ENCODE results near the gene PLA2G4E.

DNA sequence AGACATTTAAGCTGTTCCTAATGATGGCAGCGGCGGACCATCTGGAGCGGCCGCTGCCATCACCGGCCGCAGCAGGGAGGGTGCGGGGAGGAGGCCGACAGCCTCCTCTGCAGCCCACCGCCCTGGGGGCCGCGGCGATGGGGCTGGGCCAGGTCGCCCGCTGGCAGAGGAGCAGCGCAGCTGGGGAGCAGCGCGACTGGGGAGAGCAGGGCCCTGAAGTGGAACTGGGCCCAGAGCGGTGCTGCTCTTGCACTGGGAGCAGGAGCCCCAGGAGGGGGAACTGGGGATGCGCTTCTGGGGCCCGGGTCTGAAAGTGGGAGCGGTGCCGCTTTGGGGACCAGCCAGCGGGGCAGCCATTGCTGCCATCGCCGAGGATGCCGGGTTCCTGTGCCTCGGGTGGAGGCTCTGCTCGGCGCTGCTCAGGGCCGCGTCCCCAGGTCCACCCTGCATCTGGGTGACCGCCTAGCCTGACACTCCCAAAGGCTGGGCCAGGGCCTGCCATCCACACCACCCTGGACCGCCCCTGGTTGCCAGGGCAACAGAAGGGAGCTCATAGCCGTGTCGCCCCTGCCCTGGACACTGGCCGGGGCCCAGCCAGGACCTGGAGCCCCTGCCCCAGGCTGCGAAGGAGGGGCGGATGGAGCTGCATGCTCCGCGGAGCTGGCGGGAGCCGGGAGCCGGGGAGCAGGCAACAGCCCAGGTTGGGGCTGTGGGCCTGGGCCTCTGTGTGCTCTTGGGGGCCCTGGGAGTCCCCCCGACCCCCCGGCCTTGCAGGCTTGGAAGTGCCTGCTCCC is 15.5 kb upstream of the PLA2G4E start:
- TF ChIP-seq, protein P1, sequence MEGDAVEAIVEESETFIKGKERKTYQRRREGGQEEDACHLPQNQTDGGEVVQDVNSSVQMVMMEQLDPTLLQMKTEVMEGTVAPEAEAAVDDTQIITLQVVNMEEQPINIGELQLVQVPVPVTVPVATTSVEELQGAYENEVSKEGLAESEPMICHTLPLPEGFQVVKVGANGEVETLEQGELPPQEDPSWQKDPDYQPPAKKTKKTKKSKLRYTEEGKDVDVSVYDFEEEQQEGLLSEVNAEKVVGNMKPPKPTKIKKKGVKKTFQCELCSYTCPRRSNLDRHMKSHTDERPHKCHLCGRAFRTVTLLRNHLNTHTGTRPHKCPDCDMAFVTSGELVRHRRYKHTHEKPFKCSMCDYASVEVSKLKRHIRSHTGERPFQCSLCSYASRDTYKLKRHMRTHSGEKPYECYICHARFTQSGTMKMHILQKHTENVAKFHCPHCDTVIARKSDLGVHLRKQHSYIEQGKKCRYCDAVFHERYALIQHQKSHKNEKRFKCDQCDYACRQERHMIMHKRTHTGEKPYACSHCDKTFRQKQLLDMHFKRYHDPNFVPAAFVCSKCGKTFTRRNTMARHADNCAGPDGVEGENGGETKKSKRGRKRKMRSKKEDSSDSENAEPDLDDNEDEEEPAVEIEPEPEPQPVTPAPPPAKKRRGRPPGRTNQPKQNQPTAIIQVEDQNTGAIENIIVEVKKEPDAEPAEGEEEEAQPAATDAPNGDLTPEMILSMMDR (IDR thresholded peaks at IDR 0.05): no peak
- TF ChIP-seq POLR2A (IDR thresholded peaks at IDR 0.05): no peak

Measured in esophagus squamous epithelium (tissue), 4 donors.